HG02884 (cell line): ENCODE measurements around the gene MZF1.
A peak's percentile ranks its signal among the peaks of the same experiment; 100 is the strongest.

Experiments used
- ATAC-seq: cut with Tn5 transposase; IDR thresholded peaks from one replicate; pipeline ENCODE4 v1.9.1; 2021; ENCODE audit warnings: mild to moderate bottlenecking, moderate library complexity; ENCODE audit not compliant: unreplicated experiment

MZF1 gene

GRCh38 chr19:58556622-58557220 lies 16.4 kb downstream of the MZF1 start:
- ATAC-seq = no peak

- ATAC-seq = no peak
Observed at GRCh38 chr19:58555920-58556621, 17.1 kb downstream of the MZF1 start.

- no peak for ATAC-seq
Observed at GRCh38 chr19:58555369-58555885, 17.7 kb downstream of the MZF1 start.

- no peak for ATAC-seq
Observed at GRCh38 chr19:58554494-58555368, 18.4 kb downstream of the MZF1 start, which contains the start of gene CHMP2A. CHMP2A (minus strand) TSS chr19:58555105; CDS start chr19:58554212, 893 bp downstream.

- ATAC-seq = no peak
Observed at GRCh38 chr19:58553799-58554493, 19.2 kb downstream of the MZF1 start.

- no peak for ATAC-seq
Observed at GRCh38 chr19:58552655-58553054, 20.5 kb downstream of the MZF1 start.

GRCh38 chr19:58551577-58552471 lies 21.3 kb downstream of the MZF1 start:
- no peak for ATAC-seq

- no peak for ATAC-seq
Observed at GRCh38 chr19:58551123-58551497, 22.0 kb downstream of the MZF1 start.

- no peak for ATAC-seq
Observed at GRCh38 chr19:58550362-58551122, 22.6 kb downstream of the MZF1 start.

- no peak for ATAC-seq
Observed at GRCh38 chr19:58549664-58550361, 23.3 kb downstream of the MZF1 start.

- no peak for ATAC-seq
Observed at GRCh38 chr19:58548859-58549663, 24.1 kb downstream of the MZF1 start.

GRCh38 chr19:58547323-58548312 lies 25.5 kb downstream of the MZF1 start:
- ATAC-seq = no peak

- ATAC-seq = no peak
Observed at GRCh38 chr19:58546019-58546530, 27.1 kb downstream of the MZF1 start.

- ATAC-seq = no peak
Observed at GRCh38 chr19:58545286-58546018, 27.7 kb downstream of the MZF1 start.

GRCh38 chr19:58544591-58545285 lies 28.4 kb downstream of the MZF1 start:
- ATAC-seq = peak; percentile 46
